Panc1 (cell line): ENCODE results near the gene DALRD3. TPM values are rescaled to one million over a fixed set of nuclear protein-coding genes. Genes with fewer than 3 reads are reported as not detected.

ENCODE experiments used
- ATAC-seq: fragments of 200-7000 bp; cut with Tn5 transposase; 2 replicates; pipeline ENCODE4 v1.9.1; 2020; ENCODE audit warnings: mild to moderate bottlenecking, moderate library complexity
- BruUV-seq: library from RNA; stranded (reverse); fragments of 400-500 nt; replicated peaks from 2 replicates; lab custom pipeline; 2021; lab: Mats Ljungman, UMichigan
- CTCF ChIA-PET: fragments of 300-600 bp; sonication (Branson Sonifier 250); formaldehyde crosslinking; loops from one replicate; lab custom pipeline; 2022; ENCODE audit warnings: antibody characterized with exemption; lab: Charles Lee
- POLR2A ChIA-PET: fragments of 300-600 bp; sonication (Branson Sonifier 250); formaldehyde crosslinking; loops from one replicate; lab custom pipeline; 2022; ENCODE audit warnings: antibody characterized with exemption; lab: Charles Lee
- DNase-seq: peaks from one replicate; pipeline ENCODE4 v3.0.0-alpha.2; 2010; ENCODE audit warnings: low read depth, low spot score
- H3K27ac ChIP-seq: 2 replicates; pipeline ENCODE4 v1.5.1; 2011; ENCODE audit warnings: mild to moderate bottlenecking, low read length, inconsistent platforms
- H3K27me3 ChIP-seq: fragments of 200-500 bp; sonication (Bioruptor generic); 2 replicates; pipeline ENCODE4 v1.6.0; 2014; ENCODE audit warnings: low read length, inconsistent platforms; ENCODE audit not compliant: control insufficient read depth, insufficient read depth
- H3K36me3 ChIP-seq: fragments of 200-500 bp; sonication (Bioruptor generic); 2 replicates; pipeline ENCODE4 v1.5.1; 2014; ENCODE audit warnings: inconsistent platforms, mild to moderate bottlenecking, low read length, moderate library complexity; ENCODE audit not compliant: control insufficient read depth, insufficient read depth
- H3K4me1 ChIP-seq: 2 replicates; pipeline ENCODE4 v1.5.1; 2011; ENCODE audit warnings: inconsistent platforms, mild to moderate bottlenecking, low read length, moderate library complexity; ENCODE audit not compliant: control insufficient read depth, insufficient read depth
- H3K4me3 ChIP-seq, 2 experiments: 2 replicates each; pipeline ENCODE4 v1.5.1; 2011 to 2012; ENCODE audit warnings: low read depth in 2 of 2, low read length in 2 of 2, mild to moderate bottlenecking in 2 of 2, inconsistent platforms in 1 of 2, moderate library complexity in 1 of 2
- H3K9me3 ChIP-seq: fragments of 200-500 bp; sonication (Bioruptor generic); 2 replicates; pipeline ENCODE4 v1.5.1; 2014; ENCODE audit warnings: low read depth, mild to moderate bottlenecking, inconsistent platforms, low read length, moderate library complexity; ENCODE audit not compliant: control insufficient read depth, insufficient read depth
- POLR2AphosphoS5 ChIP-seq: IDR thresholded peaks from 2 replicates; pipeline ENCODE4 v1.6.1; 2012; ENCODE audit warnings: mild to moderate bottlenecking, low read depth, low read length, moderate library complexity
- SIN3A ChIP-seq: IDR thresholded peaks from 2 replicates; pipeline ENCODE4 v1.6.1; 2012; ENCODE audit warnings: low read depth, mild to moderate bottlenecking, low read length, moderate library complexity, borderline replicate concordance; ENCODE audit not compliant: insufficient read depth
- TCF7L2 ChIP-seq: IDR thresholded peaks from 2 replicates; pipeline ENCODE4 v1.6.1; 2011; ENCODE audit warnings: mild to moderate bottlenecking, low read depth, low read length, inconsistent platforms
- in situ Hi-C: cut with HindIII; loops from 2 replicates; pipeline ENCODE4 v1.10.0; 2016; ENCODE audit warnings: low sequenced_read_pairs, low pct_unique_long_range_greater_than_20kb
- intact Hi-C: fragments of 100-400 bp; cut with micrococcal nuclease; formaldehyde crosslinking; loops from one replicate; pipeline ENCODE4 v1.10.0; 2022; ENCODE audit not compliant: unreplicated experiment
- total RNA-seq: library from RNA; stranded (reverse); gene quantifications from one replicate; pipeline ENCODE4 v1.2.1, GENCODE V29; 2021; ENCODE audit not compliant: unreplicated experiment
- TF ChIP-seq, protein P1 (sequence below), 2 experiments: IDR thresholded peaks; 2 replicates each; pipeline ENCODE4 v1.6.1; 2011 to 2012; ENCODE audit warnings: low read depth in 2 of 2, control low read depth in 1 of 2, low read length in 1 of 2, mild to moderate bottlenecking in 1 of 2, moderate library complexity in 1 of 2; ENCODE audit not compliant: insufficient read depth in 1 of 2
- TF ChIP-seq, protein P2 (sequence below): fragments of 450-650 bp; IDR thresholded peaks from 2 replicates; pipeline ENCODE4 v1.5.1; 2017; ENCODE audit warnings: mild to moderate bottlenecking

The DALRD3 gene
- total RNA-seq, 1 experiment from 2014 or later: 22.5 TPM

DNA sequence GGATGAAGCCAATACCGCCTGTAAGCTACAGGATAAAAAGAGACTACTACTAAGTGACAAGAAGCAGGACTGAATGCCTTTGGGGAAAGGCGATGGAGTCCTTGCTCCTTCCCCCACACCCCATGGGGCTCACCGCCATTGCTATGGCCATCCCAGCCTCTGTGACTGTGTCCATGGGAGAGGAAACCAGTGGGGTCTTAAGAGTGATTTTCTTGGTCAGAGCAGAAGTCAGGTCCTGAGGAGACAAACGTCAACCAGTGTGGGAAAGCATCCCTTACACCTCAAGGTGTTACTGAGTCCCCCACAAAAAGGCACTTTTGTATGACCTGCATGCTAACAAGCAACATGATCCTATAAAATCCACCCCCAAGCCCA lies 9.9 kb upstream of the DALRD3 start:
- peak overlapping the region; percentile 79 for H3K27ac ChIP-seq
- peak overlapping the region; percentile 50 to 79 for H3K4me3 ChIP-seq
- peaks cover 32% of the 10 kb centered on the region for H3K4me1 ChIP-seq
- TF ChIP-seq SIN3A (no peak), TCF7L2 (no peak), POLR2AphosphoS5 (no peak)
- TF ChIP-seq, protein P1, sequence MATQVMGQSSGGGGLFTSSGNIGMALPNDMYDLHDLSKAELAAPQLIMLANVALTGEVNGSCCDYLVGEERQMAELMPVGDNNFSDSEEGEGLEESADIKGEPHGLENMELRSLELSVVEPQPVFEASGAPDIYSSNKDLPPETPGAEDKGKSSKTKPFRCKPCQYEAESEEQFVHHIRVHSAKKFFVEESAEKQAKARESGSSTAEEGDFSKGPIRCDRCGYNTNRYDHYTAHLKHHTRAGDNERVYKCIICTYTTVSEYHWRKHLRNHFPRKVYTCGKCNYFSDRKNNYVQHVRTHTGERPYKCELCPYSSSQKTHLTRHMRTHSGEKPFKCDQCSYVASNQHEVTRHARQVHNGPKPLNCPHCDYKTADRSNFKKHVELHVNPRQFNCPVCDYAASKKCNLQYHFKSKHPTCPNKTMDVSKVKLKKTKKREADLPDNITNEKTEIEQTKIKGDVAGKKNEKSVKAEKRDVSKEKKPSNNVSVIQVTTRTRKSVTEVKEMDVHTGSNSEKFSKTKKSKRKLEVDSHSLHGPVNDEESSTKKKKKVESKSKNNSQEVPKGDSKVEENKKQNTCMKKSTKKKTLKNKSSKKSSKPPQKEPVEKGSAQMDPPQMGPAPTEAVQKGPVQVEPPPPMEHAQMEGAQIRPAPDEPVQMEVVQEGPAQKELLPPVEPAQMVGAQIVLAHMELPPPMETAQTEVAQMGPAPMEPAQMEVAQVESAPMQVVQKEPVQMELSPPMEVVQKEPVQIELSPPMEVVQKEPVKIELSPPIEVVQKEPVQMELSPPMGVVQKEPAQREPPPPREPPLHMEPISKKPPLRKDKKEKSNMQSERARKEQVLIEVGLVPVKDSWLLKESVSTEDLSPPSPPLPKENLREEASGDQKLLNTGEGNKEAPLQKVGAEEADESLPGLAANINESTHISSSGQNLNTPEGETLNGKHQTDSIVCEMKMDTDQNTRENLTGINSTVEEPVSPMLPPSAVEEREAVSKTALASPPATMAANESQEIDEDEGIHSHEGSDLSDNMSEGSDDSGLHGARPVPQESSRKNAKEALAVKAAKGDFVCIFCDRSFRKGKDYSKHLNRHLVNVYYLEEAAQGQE (IDR thresholded peaks at IDR 0.05; ENCODE audit: insufficient read depth in 1 of 2, low read depth in 2 of 2, low read length in 1 of 2): no peak
- TF ChIP-seq, protein P2, sequence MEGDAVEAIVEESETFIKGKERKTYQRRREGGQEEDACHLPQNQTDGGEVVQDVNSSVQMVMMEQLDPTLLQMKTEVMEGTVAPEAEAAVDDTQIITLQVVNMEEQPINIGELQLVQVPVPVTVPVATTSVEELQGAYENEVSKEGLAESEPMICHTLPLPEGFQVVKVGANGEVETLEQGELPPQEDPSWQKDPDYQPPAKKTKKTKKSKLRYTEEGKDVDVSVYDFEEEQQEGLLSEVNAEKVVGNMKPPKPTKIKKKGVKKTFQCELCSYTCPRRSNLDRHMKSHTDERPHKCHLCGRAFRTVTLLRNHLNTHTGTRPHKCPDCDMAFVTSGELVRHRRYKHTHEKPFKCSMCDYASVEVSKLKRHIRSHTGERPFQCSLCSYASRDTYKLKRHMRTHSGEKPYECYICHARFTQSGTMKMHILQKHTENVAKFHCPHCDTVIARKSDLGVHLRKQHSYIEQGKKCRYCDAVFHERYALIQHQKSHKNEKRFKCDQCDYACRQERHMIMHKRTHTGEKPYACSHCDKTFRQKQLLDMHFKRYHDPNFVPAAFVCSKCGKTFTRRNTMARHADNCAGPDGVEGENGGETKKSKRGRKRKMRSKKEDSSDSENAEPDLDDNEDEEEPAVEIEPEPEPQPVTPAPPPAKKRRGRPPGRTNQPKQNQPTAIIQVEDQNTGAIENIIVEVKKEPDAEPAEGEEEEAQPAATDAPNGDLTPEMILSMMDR: no peak
- H3K9me3 ChIP-seq: no peaks in the 10 kb centered on the region
- intact Hi-C loops (no loop called here), in situ Hi-C loops (no loop called here)
- DNase-seq (no peak), ATAC-seq (no peak)
- CTCF ChIA-PET: no interaction called here
- no TSS peak for BruUV-seq
- H3K27me3 ChIP-seq: no peaks in the 10 kb centered on the region
- H3K36me3 ChIP-seq: peaks cover 12% of the 10 kb centered on the region
- POLR2A ChIA-PET: interaction anchor here (0.6 to 0.7 kb wide), 2 partner anchors 66 to 105 kb away, joined by 3 read pairs; partner anchors contain the start of gene QRICH1

DNA sequence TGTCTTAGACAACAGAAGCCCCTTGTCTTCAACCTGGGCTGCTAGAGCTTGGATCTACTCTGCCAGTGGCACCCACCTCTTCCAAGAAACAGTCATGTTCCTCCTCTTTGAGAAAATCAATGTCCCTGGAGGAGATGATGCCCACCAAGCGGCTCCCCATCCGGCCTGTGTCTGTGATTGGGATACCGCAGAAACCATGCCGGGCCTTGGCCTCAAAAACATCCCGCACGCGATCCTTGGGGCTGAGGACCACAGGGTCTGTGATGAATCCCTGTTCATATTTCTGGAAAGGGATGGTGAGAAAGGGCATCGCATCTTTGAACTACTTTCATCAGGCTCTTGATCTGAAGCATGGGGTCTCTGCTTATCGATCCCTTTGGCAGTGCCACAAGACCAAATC lies 9.3 kb upstream of the DALRD3 start:
- H3K4me3 ChIP-seq: no peak overlapping the region
- POLR2A ChIA-PET: no interaction called here
- TSS peak; percentile 80 for BruUV-seq
- in situ Hi-C loops: no loop called here
- peak overlapping the region; percentile 79 for H3K27ac ChIP-seq
- TF ChIP-seq, protein P2: no peak
- TF ChIP-seq SIN3A (no peak), POLR2AphosphoS5 (0 out of 2 replicates have a peak, but pooled peaks have one; percentile 19)
- H3K4me1 ChIP-seq: peaks cover 34% of the 10 kb centered on the region
- H3K27me3 ChIP-seq: no peaks in the 10 kb centered on the region
- CTCF ChIA-PET: no interaction called here
- ATAC-seq: no peak
- no peaks in the 10 kb centered on the region for H3K9me3 ChIP-seq
- intact Hi-C loops: no loop called here
- peaks cover 11% of the 10 kb centered on the region for H3K36me3 ChIP-seq
- DNase-seq: no peak
